ENCODE measurements around the gene PDLIM4. TPM values are rescaled to one million over a fixed set of nuclear protein-coding genes. Genes with fewer than 3 reads are reported as not detected.
A peak's percentile ranks its signal among the peaks of the same experiment; 100 is the strongest.

The PDLIM4 gene
- total RNA-seq, 1 donor, result 67.7 TPM

DNA sequence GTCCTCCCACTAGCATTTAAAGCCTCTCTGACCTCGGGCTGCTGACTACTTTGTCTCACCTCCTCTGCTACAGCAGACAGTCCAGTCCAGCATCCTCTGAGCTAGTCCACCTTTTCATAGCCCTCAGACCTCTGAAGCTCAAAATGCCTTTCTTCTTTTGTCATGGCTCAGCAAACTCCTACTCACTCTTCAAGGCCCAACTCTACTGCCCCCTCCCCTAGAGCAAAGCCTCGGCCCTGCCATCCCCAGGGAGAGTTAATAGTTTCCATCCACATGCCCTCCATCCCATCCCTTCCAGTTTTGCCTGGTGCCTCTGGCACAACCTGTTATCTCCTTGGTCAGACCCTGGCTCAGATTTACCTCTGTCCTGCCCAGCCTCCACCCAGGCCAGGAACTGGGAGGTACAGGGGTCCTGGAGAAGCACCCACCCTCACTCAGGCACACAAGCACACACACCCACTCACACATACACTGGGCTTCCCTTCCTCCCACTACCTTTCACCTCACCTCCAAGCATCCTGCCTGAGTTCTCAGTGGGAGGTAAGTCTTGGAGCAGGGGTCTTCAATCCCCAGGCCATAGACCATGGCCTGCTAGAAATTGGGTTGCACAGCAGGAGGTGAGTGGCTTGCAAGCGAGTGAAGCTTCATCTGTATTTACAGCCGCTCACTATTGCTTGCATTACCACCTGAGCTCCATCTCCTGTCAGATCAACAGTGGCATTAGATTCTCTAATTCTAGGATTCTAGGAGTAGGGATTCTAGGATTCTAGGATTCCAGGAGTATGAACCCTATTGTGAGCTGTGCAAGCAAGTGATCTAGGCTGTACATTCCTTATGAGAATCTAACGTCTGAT lies 18.1 kb downstream of the PDLIM4 start:
- peaks cover 37% of the 10 kb centered on the region for H3K36me3 ChIP-seq (ENCODE audit: insufficient read depth, low read length)
- H3K27ac ChIP-seq (ENCODE audit: low read depth, low read length), result no peak overlapping the region
- no peaks in the 10 kb centered on the region for H3K79me2 ChIP-seq (ENCODE audit: insufficient read depth, low read length)
- H3K4me1 ChIP-seq (ENCODE audit: insufficient read depth, low read length), result no peaks in the 10 kb centered on the region
- TF ChIP-seq, protein P1, sequence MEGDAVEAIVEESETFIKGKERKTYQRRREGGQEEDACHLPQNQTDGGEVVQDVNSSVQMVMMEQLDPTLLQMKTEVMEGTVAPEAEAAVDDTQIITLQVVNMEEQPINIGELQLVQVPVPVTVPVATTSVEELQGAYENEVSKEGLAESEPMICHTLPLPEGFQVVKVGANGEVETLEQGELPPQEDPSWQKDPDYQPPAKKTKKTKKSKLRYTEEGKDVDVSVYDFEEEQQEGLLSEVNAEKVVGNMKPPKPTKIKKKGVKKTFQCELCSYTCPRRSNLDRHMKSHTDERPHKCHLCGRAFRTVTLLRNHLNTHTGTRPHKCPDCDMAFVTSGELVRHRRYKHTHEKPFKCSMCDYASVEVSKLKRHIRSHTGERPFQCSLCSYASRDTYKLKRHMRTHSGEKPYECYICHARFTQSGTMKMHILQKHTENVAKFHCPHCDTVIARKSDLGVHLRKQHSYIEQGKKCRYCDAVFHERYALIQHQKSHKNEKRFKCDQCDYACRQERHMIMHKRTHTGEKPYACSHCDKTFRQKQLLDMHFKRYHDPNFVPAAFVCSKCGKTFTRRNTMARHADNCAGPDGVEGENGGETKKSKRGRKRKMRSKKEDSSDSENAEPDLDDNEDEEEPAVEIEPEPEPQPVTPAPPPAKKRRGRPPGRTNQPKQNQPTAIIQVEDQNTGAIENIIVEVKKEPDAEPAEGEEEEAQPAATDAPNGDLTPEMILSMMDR (IDR thresholded peaks at IDR 0.05; ENCODE audit: extremely low read depth, low read depth, low read length), result no peak
- H2AFZ ChIP-seq (ENCODE audit: low read length), result no peak overlapping the region
- H3K4me2 ChIP-seq (ENCODE audit: insufficient read depth, low read length), result no peak overlapping the region
- DNase-seq (ENCODE audit: insufficient read length, low spot score, missing footprints), result peak; percentile 78
- H4K20me1 ChIP-seq (ENCODE audit: insufficient read depth, low read length), result peaks cover 27% of the 10 kb centered on the region
- no peaks in the 10 kb centered on the region for H3K27me3 ChIP-seq (ENCODE audit: insufficient read depth, low read length)
- H3K4me3 ChIP-seq (ENCODE audit: insufficient read depth, low read length), result no peak overlapping the region
- H3K9me3 ChIP-seq (ENCODE audit: low read depth, low read length), result no peaks in the 10 kb centered on the region

GRCh38 chr5:132277256-132277655 lies 19.8 kb downstream of the PDLIM4 start:
- H2AFZ ChIP-seq (ENCODE audit: low read length), result no peak overlapping the region
- H3K4me1 ChIP-seq (ENCODE audit: insufficient read depth, low read length), result no peaks in the 10 kb centered on the region
- TF ChIP-seq, protein P1 (IDR thresholded peaks at IDR 0.05; ENCODE audit: extremely low read depth, low read depth, low read length), result no peak
- H4K20me1 ChIP-seq (ENCODE audit: insufficient read depth, low read length), result peaks cover 22% of the 10 kb centered on the region
- no peak overlapping the region for H3K4me2 ChIP-seq (ENCODE audit: insufficient read depth, low read length)
- no peaks in the 10 kb centered on the region for H3K9me3 ChIP-seq (ENCODE audit: low read depth, low read length)
- no peak overlapping the region for H3K27ac ChIP-seq (ENCODE audit: low read depth, low read length)
- no peak overlapping the region for H3K4me3 ChIP-seq (ENCODE audit: insufficient read depth, low read length)
- no peaks in the 10 kb centered on the region for H3K27me3 ChIP-seq (ENCODE audit: insufficient read depth, low read length)
- peaks cover 21% of the 10 kb centered on the region for H3K36me3 ChIP-seq (ENCODE audit: insufficient read depth, low read length)
- DNase-seq (ENCODE audit: insufficient read length, low spot score, missing footprints), result no peak
- no peaks in the 10 kb centered on the region for H3K79me2 ChIP-seq (ENCODE audit: insufficient read depth, low read length)

DNA sequence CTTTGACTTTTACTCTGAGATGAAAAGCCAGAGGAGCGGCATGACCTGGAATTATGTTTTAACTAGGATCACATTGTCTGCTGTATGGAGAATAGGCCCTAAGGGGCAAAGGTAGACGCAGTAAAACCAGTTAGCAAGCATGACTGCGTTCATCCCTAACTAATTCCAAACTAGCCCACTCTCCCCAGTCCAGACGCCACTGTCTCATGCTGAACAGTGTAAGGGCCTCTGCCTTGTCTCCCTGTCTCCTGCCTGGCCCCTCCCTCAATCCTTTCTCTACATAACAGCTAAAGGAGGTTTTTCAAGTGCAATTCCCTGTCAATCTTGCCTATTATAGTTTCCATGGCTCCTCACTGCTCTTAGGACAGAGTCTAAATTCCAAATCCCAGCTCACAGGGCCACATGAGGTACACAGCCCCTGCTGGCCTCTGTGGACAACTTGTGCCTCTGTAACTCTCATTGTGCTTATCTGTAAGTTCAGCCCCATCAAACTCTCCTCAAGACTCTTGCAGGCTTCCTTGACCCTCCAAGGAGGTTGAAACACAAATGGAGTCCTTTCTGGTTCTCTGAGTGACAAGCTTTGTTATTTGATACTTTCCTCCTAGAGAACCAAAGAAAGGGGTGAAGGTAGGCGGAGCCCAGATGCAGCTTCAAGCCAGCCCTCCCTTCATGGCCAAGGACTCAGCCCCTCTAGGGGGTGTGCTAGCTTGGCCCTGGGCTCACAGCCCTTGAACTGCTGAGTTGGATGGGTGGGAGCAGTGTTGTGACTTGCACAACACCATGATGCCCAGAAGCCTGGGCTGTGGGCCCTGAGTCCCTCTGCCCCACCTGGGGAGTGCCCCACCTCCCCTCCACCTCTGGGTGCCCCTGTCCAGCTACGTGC lies 20.7 kb downstream of the PDLIM4 start:
- TF ChIP-seq, protein P1 (IDR thresholded peaks at IDR 0.05; ENCODE audit: extremely low read depth, low read depth, low read length), result no peak

DNA sequence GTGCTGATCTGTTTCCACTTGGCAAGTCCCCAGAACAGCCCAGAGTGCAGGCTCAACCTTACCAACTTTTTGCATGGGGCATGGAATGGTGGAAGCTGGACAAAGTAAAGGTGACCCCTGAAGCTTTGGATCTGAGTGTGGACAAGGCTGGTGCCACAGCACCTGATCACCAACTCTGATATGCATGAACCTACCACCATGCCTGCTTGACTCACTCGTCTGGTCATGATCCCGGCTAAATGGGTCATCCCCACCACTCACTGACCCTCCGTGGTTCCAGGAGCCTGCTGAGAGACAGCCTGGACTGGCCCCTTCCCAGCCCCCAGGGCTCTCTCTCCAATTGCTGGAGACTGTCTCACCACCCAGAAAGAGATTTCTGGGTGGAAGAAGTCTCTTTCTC lies 22.3 kb downstream of the PDLIM4 start:
- Histone ChIP-seq H4K20me1 (ENCODE audit: insufficient read depth, low read length) (peaks cover under 1% of the 10 kb centered on the region), H2AFZ (ENCODE audit: low read length) (no peak overlapping the region), H3K79me2 (ENCODE audit: insufficient read depth, low read length) (no peaks in the 10 kb centered on the region), H3K27me3 (ENCODE audit: insufficient read depth, low read length) (no peaks in the 10 kb centered on the region), H3K4me3 (ENCODE audit: insufficient read depth, low read length) (no peak overlapping the region), H3K36me3 (ENCODE audit: insufficient read depth, low read length) (no peaks in the 10 kb centered on the region), H3K27ac (ENCODE audit: low read depth, low read length) (no peak overlapping the region), H3K9me3 (ENCODE audit: low read depth, low read length) (no peaks in the 10 kb centered on the region), H3K4me1 (ENCODE audit: insufficient read depth, low read length) (no peaks in the 10 kb centered on the region), H3K4me2 (ENCODE audit: insufficient read depth, low read length) (no peak overlapping the region)
- TF ChIP-seq, protein P1 (IDR thresholded peaks at IDR 0.05; ENCODE audit: extremely low read depth, low read depth, low read length), result no peak
- DNase-seq (ENCODE audit: insufficient read length, low spot score, missing footprints), result peak; percentile 83

More for the DNA sequence above, 20.7 kb downstream of the PDLIM4 start:
- no peaks in the 10 kb centered on the region for H3K4me1 ChIP-seq (ENCODE audit: insufficient read depth, low read length)
- no peak overlapping the region for H3K27ac ChIP-seq (ENCODE audit: low read depth, low read length)
- DNase-seq (ENCODE audit: insufficient read length, low spot score, missing footprints), result peak; percentile 88
- no peak overlapping the region for H3K4me2 ChIP-seq (ENCODE audit: insufficient read depth, low read length)
- peaks cover 16% of the 10 kb centered on the region for H4K20me1 ChIP-seq (ENCODE audit: insufficient read depth, low read length)
- H3K36me3 ChIP-seq (ENCODE audit: insufficient read depth, low read length), result peaks cover 11% of the 10 kb centered on the region
- no peak overlapping the region for H3K4me3 ChIP-seq (ENCODE audit: insufficient read depth, low read length)
- H3K79me2 ChIP-seq (ENCODE audit: insufficient read depth, low read length), result no peaks in the 10 kb centered on the region
- H3K9me3 ChIP-seq (ENCODE audit: low read depth, low read length), result no peaks in the 10 kb centered on the region
- H3K27me3 ChIP-seq (ENCODE audit: insufficient read depth, low read length), result no peaks in the 10 kb centered on the region
- H2AFZ ChIP-seq (ENCODE audit: low read length), result no peak overlapping the region
